A673 (cell line): Measurements from ENCODE around the gene VTI1A.

Experiments
- CTCF ChIP-seq: fragments of 300-800, 200-600 bp; sonication (generic); conservative IDR thresholded peaks from 2 replicates; pipeline ENCODE4 v1.5.1; 2017; ENCODE audit warnings: low read depth, mild to moderate bottlenecking, antibody characterized with exemption, low read length, moderate library complexity, mixed read lengths
- EZH2 ChIP-seq: fragments of 200-600 bp; sonication (generic); IDR thresholded peaks from 2 replicates; pipeline ENCODE4 v1.6.1; 2017; ENCODE audit warnings: borderline replicate concordance, low read depth, mild to moderate bottlenecking, mixed read lengths, antibody characterized with exemption, low read length; ENCODE audit not compliant: poor library complexity, severe bottlenecking

GRCh38 chr10:112858986-112859651 lies 412.1 kb downstream of the VTI1A start:
- TF ChIP-seq EZH2 (no peak), CTCF (no peak)
